Esophagus squamous epithelium (tissue), 5 donors: ENCODE results near the gene ZNF219. TPM values are rescaled to one million over a fixed set of nuclear protein-coding genes. Genes with fewer than 3 reads are reported as not detected.

ENCODE experiments used
- DNase-seq: peaks from one replicate; lab custom pipeline; 2025; lab: John Stamatoyannopoulos, UW
- H3K27ac ChIP-seq, 4 donors: fragments of 200-600 bp; sonication (generic); one replicate each; pipeline ENCODE4 v1.5.1; 2016 to 2019; ENCODE audit warnings: mild to moderate bottlenecking in 1 of 4
- H3K27me3 ChIP-seq, 4 donors: fragments of 200-600 bp; sonication (generic); 1 replicate in 3 of 4; 2 replicates in 1 of 4; pipeline versions ENCODE4 v1.5.1 to v1.6.0; 2017 to 2021; ENCODE audit warnings: antibody characterized with exemption in 1 of 4
- H3K36me3 ChIP-seq, 3 donors: fragments of 200-600 bp; sonication (generic); one replicate each; pipeline ENCODE4 v1.5.1; 2016 to 2019
- H3K4me1 ChIP-seq, 3 donors: fragments of 200-600 bp; sonication (generic); one replicate each; pipeline ENCODE4 v1.5.1; 2017 to 2019
- H3K4me3 ChIP-seq, 4 donors: fragments of 200-600 bp; sonication (generic); 1 replicate in 3 of 4; 2 replicates in 1 of 4; pipeline ENCODE4 v1.5.1; 2016 to 2019; ENCODE audit warnings: mild to moderate bottlenecking in 2 of 4, moderate library complexity in 1 of 4
- H3K9me3 ChIP-seq, 3 donors: fragments of 200-600 bp; sonication (generic); one replicate each; pipeline ENCODE4 v1.5.1; 2016 to 2019
- CTCF ChIP-seq, 6 experiments: fragments of 450-650 bp in 4 of 6; fragments of 200-600 bp in 2 of 6; sonication (generic) in 2 of 6; IDR thresholded peaks; one replicate each; pipeline ENCODE4 v1.5.1; 2016 to 2019; ENCODE audit warnings: antibody characterized with exemption in 6 of 6, mild to moderate bottlenecking in 4 of 6, moderate library complexity in 4 of 6
- POLR2A ChIP-seq, 4 donors: fragments of 450-650 bp; IDR thresholded peaks; one replicate each; pipeline ENCODE4 v1.6.1; 2017; ENCODE audit warnings: antibody characterized with exemption in 4 of 4, mild to moderate bottlenecking in 4 of 4, moderate library complexity in 3 of 4
- WGBS, 2 donors: methylation state at CpG; one replicate each; pipeline ENCODE4 v1.1.5; 2018; 5-methylcytosine and 5-hydroxymethylcytosine counted together
- intact Hi-C: fragments of 100-400 bp; cut with DNase I; formaldehyde crosslinking; loops from one replicate; pipeline ENCODE4 v1.15.0; 2022
- total RNA-seq, 4 donors: library from RNA; depleted of rRNA; stranded (reverse); fragments of >200 nt; gene quantifications; one replicate each; pipeline ENCODE4 v1.1.0, GENCODE V29; 2016
- donor health status: DM: yes; HTN: yes; CAD: no.

ZNF219 gene
- total RNA-seq, 4 donors from 2014 or later = 47.1 to 68.3 (median 61.3) TPM

DNA sequence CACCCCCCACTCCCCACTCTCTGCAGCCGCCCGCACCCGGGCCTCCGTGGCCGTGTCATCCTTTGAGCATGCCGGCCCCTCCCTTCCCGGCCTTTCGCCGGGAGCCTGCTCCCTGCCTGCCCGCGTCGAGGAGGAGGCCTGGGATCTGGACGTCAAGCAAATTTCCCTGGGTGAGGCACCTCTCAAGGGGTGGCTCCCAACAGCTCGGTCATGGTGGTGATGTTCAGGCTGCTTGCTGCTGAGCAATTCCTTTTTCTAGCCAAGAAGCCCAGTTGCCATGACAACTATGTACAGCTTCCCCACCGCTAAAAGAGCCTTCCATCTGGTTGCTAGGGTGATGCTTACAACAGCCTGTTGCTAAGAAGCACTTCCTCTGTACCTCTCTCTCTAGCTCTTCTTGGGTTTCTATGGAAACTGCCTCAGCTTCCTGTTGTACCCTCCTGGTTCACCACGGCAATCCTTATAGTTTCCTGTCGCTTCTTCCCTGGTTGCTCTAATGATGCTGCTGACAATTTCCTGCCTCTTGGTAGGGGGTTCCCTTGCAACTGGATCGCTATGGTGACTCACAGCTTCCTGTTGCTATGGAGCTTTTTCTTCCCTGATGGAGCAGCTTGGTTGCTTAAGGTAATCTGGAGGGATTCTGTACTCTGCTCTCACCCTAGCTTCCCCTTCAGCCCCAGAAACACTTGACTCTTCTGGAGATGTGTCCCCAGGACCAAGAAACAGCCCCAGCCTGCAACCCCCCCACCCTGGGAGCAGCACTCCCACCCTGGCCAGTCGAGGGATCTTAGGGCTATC, 11.0 kb downstream of the ZNF219 start:
- no peak overlapping the region for H3K4me3 ChIP-seq
- H3K36me3 ChIP-seq = peaks cover 20 to 80% (median 20%) of the 10 kb centered on the region in 3 donors
- 40 to 41% methylated on average over 16 to 18 of the region's 19 CpGs for WGBS, 2 donors
- peak overlapping the region in 2 of 4 donors; percentile 31 to 36 for H3K27ac ChIP-seq
- intact Hi-C loops = no loop called here
- H3K9me3 ChIP-seq = no peaks in the 10 kb centered on the region
- no peak for DNase-seq
- TF ChIP-seq CTCF (IDR thresholded peaks at IDR 0.05) (no peak), POLR2A (IDR thresholded peaks at IDR 0.05) (no peak)
- no peaks in the 10 kb centered on the region for H3K27me3 ChIP-seq
- H3K4me1 ChIP-seq = peaks cover 0 to 43% (median 10%) of the 10 kb centered on the region in 3 donors

DNA sequence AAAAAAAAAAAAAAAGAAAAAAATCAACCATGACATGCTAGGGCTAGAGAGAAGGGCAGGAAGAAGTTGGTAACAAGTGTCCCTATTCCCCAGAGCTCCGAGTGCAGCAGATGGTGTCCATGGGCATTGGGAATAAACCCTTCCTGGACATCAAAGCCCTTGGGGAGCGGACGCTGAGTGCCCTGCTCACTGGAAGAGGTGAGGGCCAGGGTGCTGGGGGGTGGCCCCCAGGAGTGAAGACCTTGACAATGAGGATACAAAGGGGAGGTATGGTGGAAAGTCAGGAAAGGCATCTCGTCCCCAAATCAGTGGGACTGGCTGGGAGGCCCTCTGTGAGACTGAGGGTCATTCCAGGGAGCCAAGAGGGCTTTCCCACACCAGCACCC, 11.6 kb downstream of the ZNF219 start:
- intact Hi-C loops = no loop called here
- peak overlapping the region in 2 of 4 donors; percentile 31 to 36 for H3K27ac ChIP-seq
- H3K4me3 ChIP-seq = no peak overlapping the region
- no peaks in the 10 kb centered on the region for H3K27me3 ChIP-seq
- no peak for TF ChIP-seq CTCF (IDR thresholded peaks at IDR 0.05)
- H3K9me3 ChIP-seq = no peaks in the 10 kb centered on the region
- 81 to 88% methylated on average over 4 of the region's 4 CpGs for WGBS, 2 donors
- H3K4me1 ChIP-seq = peaks cover 0 to 37% (median 6%) of the 10 kb centered on the region in 3 donors
- peaks cover 15 to 80% (median 15%) of the 10 kb centered on the region in 3 donors for H3K36me3 ChIP-seq
- no peak for DNase-seq

DNA sequence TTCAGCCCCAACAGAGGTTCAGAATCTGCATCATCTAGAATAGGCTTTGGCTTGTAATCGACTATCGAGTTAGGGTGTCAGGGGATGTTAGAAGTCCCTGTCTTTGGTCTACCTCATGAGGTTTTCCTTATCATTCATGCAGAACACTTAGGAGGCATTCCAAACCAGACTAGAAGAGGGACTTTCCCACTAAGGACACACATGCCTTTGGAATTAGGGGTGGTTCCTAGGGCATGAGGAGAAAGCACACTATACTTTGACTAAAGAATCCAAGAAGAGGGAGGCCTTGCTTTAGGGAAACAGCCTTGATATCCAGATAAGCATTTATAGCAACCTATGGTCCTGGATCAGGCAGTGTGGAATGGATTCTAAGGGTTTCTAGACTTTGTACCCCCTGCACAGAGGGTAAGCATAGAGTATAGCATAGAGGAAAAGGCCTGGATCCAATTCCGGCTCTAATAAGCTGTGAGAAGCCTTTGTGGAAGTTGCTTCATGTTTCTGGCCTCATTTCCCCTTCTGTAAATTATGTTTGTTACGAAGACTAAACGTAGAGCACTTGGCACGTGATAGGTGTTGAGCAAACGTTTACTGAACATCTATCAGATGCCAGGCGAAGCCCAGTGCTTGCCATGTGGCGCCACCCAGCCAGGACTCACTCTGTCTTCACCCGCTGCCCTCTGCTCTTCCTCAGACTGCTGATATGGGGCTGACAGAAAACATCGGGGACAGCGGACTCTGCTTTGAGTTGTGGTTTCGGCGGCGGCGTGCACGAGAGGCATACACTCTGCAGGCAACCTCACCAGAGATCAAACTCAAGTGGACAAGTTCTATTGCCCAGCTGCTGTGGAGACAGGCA, 13.2 kb downstream of the ZNF219 start:
- DNase-seq = no peak

DNA sequence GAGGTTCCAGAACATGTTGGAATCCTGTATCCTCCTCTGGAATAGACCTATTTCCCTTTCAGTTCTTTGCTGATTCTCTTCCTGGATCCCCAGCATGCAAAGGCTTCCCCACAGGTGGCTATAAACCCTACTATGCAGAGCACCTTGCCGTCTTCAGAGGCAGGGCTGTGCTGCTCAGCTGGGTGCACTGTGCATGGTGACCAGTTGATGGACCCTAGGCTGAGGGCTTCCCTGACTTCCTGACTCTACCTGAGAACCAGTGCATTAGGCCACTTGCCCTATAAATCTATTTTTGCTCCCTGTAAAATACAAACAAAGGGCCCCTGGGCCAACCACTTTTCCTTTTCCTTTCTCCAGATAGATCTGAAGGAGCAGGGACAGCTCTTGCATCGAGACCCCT, 14.1 kb downstream of the ZNF219 start:
- peaks cover 0 to 28% (median 6%) of the 10 kb centered on the region in 3 donors for H3K4me1 ChIP-seq
- no peak overlapping the region for H3K27ac ChIP-seq
- H3K36me3 ChIP-seq = peaks cover 0 to 80% (median 5%) of the 10 kb centered on the region in 3 donors
- H3K27me3 ChIP-seq = no peaks in the 10 kb centered on the region
- DNase-seq = no peak
- no peaks in the 10 kb centered on the region for H3K9me3 ChIP-seq
- intact Hi-C loops = no loop called here
- H3K4me3 ChIP-seq = no peak overlapping the region
- 88 to 92% methylated on average over 1 to 2 of the region's 2 CpGs for WGBS, 2 donors
- TF ChIP-seq CTCF (IDR thresholded peaks at IDR 0.05) = no peak
- TF ChIP-seq POLR2A (IDR thresholded peaks at IDR 0.05) = no peak

More for the DNA sequence above, 13.2 kb downstream of the ZNF219 start:
- TF ChIP-seq POLR2A (IDR thresholded peaks at IDR 0.05) = no peak
- TF ChIP-seq CTCF (IDR thresholded peaks at IDR 0.05) = no peak
- H3K4me1 ChIP-seq = peaks cover 0 to 34% (median 6%) of the 10 kb centered on the region in 3 donors
- WGBS, 2 donors = 57 to 58% methylated on average over 12 to 17 of the region's 17 CpGs
- H3K27me3 ChIP-seq = no peaks in the 10 kb centered on the region
- peaks cover 5 to 80% (median 7%) of the 10 kb centered on the region in 3 donors for H3K36me3 ChIP-seq
- intact Hi-C loops = no loop called here
- H3K4me3 ChIP-seq = no peak overlapping the region
- H3K9me3 ChIP-seq = no peaks in the 10 kb centered on the region
- H3K27ac ChIP-seq = peak overlapping the region in 2 of 4 donors; percentile 13 to 50
